Adrenal gland (tissue), 5 donors: Measurements from ENCODE around the gene COX20.

Source experiments
- POLR2A ChIP-seq, 2 donors: fragments of 450-650 bp; IDR thresholded peaks; one replicate each; pipeline ENCODE4 v1.6.1; 2017; ENCODE audit warnings: antibody characterized with exemption in 2 of 2, mild to moderate bottlenecking in 2 of 2, moderate library complexity in 1 of 2
- TF ChIP-seq, protein P1 (sequence below), 6 experiments: fragments of 450-650 bp in 4 of 6; fragments of 200-600 bp in 2 of 6; sonication (generic) in 1 of 6; IDR thresholded peaks; 1 replicate in 5 of 6; 2 replicates in 1 of 6; pipeline versions ENCODE4 v1.5.1 to v1.8.0; 2016 to 2021; ENCODE audit warnings: antibody characterized with exemption in 6 of 6, mild to moderate bottlenecking in 2 of 6, moderate library complexity in 1 of 6
- donor health status: DM: no; HTN: no; CAD: no.

DNA sequence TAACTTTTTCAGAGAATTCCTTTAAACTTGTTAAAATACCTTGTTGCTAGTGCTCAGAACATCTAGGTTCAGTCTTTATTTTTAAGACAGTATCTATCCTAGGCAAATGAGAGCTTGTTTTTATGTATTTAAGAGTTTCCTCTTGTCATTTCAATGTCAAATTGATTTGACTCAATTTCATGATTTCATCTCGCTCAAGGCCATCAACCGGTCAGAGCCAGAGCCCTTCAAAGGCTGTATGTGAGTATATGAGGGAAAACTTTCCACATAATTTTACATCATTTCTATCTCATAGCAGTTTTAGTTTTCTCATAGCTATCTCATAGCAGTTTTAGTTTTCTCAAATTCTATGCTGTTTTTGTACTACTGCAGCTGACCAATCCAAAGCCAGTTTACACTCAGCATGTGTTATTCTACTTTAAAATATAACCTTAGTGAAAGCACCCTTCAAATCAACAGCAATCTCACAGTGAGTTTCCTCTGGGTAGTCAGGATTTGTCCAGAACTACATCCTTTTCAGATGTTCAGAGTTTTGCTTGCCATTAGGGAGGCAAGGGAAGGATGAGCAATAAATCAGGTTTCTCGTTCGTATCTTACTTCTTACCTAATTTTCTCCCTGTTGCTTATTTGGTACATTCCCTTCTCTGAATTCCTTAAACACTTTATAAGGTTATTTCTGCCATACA lies 16.2 kb downstream of the COX20 start:
- TF ChIP-seq, protein P1, sequence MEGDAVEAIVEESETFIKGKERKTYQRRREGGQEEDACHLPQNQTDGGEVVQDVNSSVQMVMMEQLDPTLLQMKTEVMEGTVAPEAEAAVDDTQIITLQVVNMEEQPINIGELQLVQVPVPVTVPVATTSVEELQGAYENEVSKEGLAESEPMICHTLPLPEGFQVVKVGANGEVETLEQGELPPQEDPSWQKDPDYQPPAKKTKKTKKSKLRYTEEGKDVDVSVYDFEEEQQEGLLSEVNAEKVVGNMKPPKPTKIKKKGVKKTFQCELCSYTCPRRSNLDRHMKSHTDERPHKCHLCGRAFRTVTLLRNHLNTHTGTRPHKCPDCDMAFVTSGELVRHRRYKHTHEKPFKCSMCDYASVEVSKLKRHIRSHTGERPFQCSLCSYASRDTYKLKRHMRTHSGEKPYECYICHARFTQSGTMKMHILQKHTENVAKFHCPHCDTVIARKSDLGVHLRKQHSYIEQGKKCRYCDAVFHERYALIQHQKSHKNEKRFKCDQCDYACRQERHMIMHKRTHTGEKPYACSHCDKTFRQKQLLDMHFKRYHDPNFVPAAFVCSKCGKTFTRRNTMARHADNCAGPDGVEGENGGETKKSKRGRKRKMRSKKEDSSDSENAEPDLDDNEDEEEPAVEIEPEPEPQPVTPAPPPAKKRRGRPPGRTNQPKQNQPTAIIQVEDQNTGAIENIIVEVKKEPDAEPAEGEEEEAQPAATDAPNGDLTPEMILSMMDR (IDR thresholded peaks at IDR 0.05), result no peak
- no peak for TF ChIP-seq POLR2A (IDR thresholded peaks at IDR 0.05)
